Cerebellar nuclear complex (tissue), 1 donor: ENCODE measurements around the gene BUD13.
"Not testable (repeated sequence)": the region's sequence is repeated elsewhere in the genome, so short reads cannot be mapped to it uniquely, and the experiment has no call there.

Experiments
- DNase-seq, 2 experiments: peaks; one replicate each; lab custom pipeline; 2025; lab: John Stamatoyannopoulos, UW

The BUD13 gene

GRCh38 chr11:116756044-116756443 is 16.7 kb downstream of the BUD13 start:
- DNase-seq = not testable (repeated sequence)

GRCh38 chr11:116750070-116750718 is 22.6 kb downstream of the BUD13 start:
- DNase-seq = no peak

- DNase-seq = no peak
These were observed 30.7 kb downstream of the BUD13 start for GRCh38 chr11:116742104-116742503.

- no peak for DNase-seq
These were observed 32.0 kb downstream of the BUD13 start for GRCh38 chr11:116740741-116741140.

- DNase-seq = no peak
These were observed 33.8 kb downstream of the BUD13 start for GRCh38 chr11:116738975-116739374.

- DNase-seq = no peak
These were observed 36.0 kb downstream of the BUD13 start for GRCh38 chr11:116736763-116737162.

- DNase-seq = no peak
These were observed 38.7 kb downstream of the BUD13 start for GRCh38 chr11:116733969-116734508.

- DNase-seq = no peak
These were observed 39.6 kb downstream of the BUD13 start for GRCh38 chr11:116733043-116733755.

GRCh38 chr11:116732271-116733042 is 40.3 kb downstream of the BUD13 start:
- DNase-seq = no peak

GRCh38 chr11:116731821-116732220 is 41.0 kb downstream of the BUD13 start:
- no peak for DNase-seq

- DNase-seq = peak; percentile 43 to 80
These were observed 41.6 kb downstream of the BUD13 start for GRCh38 chr11:116731097-116731761.

GRCh38 chr11:116730601-116731000 is 42.2 kb downstream of the BUD13 start:
- peak in 1 of 2 experiments; percentile 43 for DNase-seq

GRCh38 chr11:116730241-116730561 is 42.6 kb downstream of the BUD13 start:
- DNase-seq = no peak

GRCh38 chr11:116729501-116730240 is 43.1 kb downstream of the BUD13 start:
- no peak for DNase-seq

GRCh38 chr11:116727990-116728389 is 44.8 kb downstream of the BUD13 start:
- no peak for DNase-seq

GRCh38 chr11:116725434-116726221 is 47.2 kb downstream of the BUD13 start:
- DNase-seq = no peak

- DNase-seq = no peak
These were observed 48.0 kb downstream of the BUD13 start for GRCh38 chr11:116724813-116725212.

GRCh38 chr11:116723511-116723910 is 49.3 kb downstream of the BUD13 start:
- DNase-seq = no peak

GRCh38 chr11:116721988-116722387 is 50.8 kb downstream of the BUD13 start:
- DNase-seq = no peak

GRCh38 chr11:116720895-116721294 is 51.9 kb downstream of the BUD13 start:
- DNase-seq = no peak
